Measurements from ENCODE around the gene UBE3D.
"Not testable (repeated sequence)": the region's sequence is repeated elsewhere in the genome, so short reads cannot be mapped to it uniquely, and the experiment has no call there.

Gene UBE3D

GRCh38 chr6:82867946-82868345 lies 197.7 kb downstream of the UBE3D start:
- no peak for DNase-seq

GRCh38 chr6:82866446-82866845 lies 199.2 kb downstream of the UBE3D start:
- DNase-seq = no peak

- no peak for DNase-seq
Observed at GRCh38 chr6:82865461-82865860, 200.2 kb downstream of the UBE3D start.

- no peak for DNase-seq
Observed at GRCh38 chr6:82863781-82864180, 201.9 kb downstream of the UBE3D start.

DNA sequence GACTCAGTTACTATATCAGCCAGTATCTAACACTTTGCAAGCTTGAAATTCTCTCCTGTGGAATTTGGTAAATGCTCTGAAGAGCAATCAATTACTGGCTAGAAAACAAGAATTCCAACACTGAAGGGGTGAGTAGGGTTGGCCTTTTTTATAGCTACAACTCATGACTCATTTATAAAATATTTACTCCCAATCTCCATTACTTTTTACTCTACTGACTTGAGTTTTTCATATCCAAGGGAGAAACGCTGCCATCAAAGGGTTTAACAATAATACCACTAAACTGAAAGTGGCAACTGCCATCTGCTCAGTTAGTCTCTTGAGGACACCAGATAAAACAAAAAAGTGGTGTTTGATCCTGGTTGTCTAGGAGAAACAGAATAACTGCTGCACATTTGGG lies 203.1 kb downstream of the UBE3D start:
- DNase-seq = no peak

- no peak for DNase-seq
Observed at GRCh38 chr6:82861121-82861520, 204.5 kb downstream of the UBE3D start.

DNA sequence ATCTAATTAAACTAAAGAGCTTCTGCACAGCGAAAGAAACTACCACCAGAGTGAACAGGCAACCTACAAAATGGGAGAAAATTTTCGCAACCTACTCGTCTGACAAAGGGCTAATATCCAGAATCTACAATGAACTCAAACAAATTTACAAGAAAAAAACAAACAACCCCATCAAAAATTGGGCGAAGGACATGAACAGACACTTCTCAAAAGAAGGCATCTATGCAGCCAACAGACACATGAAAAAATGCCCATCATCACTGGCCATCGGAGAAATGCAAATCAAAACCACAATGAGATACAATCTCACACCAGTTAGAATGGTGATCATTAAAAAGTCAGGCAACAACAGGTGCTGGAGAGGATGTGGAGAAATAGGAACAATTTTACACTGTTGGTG lies 209.6 kb downstream of the UBE3D start:
- DNase-seq = not testable (repeated sequence)

DNA sequence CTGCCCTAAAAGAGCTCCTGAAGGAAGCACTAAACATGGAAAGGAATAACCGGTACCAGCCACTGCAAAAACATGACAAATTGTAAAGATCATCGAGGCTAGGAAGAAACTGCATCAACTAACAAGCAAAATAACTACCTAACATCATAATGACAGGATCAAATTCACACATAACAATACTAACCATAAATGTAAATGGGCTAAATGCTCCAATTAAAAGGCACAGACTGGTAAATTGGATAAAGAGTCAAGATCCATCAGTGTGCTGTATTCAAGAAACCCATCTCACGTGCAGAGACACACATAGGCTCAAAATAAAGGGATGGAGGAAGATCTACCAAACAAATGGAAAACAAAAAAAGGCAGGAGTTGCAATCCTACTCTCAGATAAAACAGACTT lies 212.7 kb downstream of the UBE3D start:
- not testable (repeated sequence) for DNase-seq

GRCh38 chr6:82843291-82843885 lies 222.3 kb downstream of the UBE3D start:
- DNase-seq = no peak

DNA sequence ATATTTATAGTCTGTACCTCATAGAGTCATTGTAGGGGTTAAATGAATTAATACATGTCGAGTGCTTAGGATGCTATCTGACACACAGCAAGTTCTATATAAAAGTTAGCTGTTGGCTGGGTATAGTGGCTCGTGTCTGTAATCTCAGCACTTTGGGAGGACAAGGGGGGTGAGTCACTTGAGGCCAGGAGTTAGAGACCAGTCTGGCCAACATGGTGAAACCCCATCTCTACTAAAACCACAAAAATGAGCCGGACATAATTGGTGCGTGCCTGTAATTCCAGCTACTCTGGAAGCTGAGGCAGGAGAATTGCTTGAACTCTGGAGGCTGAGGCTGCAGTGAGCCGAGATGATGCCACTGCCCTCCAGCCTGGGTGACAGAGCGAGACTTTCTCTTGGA lies 222.9 kb downstream of the UBE3D start:
- no peak for DNase-seq

All from effector CD8-positive, alpha-beta T cell (primary cell).